GM23248 (cell line): ENCODE results near the gene SYNGR2.

Source experiments
- EZH2 ChIP-seq: fragments of 200-600 bp; sonication (generic); IDR thresholded peaks from 2 replicates; pipeline ENCODE4 v1.6.1; 2018; ENCODE audit warnings: antibody characterized with exemption, mild to moderate bottlenecking; ENCODE audit not compliant: insufficient read depth, poor library complexity, severe bottlenecking
- EZH2phosphoT487 ChIP-seq: fragments of 200-600 bp; sonication (generic); IDR thresholded peaks from 2 replicates; pipeline ENCODE4 v1.6.1; 2018; ENCODE audit warnings: antibody characterized with exemption, moderate library complexity, mild to moderate bottlenecking, low read depth; ENCODE audit not compliant: insufficient read depth

DNA sequence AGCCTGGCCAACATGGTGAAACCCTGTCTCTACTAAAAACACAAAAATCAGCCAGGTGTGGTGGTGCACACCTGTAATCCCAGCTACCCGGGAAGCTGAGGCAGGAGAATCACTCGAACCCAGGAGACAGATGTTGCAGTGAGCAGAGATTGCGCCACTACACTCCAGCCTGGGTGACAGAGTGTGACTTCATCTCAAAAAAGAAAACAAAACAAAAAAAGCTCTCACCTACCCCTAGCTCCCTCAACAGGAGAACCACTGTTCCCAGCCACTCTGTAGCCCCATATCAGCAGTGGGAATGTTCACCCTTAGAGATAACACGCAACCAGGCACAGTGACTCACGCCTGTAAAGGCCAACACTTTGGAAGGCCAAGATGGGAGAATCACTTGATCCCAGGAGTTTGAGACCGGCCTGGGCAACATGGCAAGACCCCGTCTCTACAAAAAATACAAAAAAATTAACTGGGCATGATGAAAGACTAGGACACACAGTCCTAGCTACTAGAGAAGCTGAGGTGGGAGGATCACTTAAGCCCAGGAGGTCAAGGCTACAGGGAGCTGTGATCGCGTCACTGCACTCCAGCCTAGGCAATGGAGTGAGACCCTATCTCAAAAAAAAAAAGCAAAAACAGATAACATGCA, 32.4 kb upstream of the SYNGR2 start:
- TF ChIP-seq EZH2 (no peak), EZH2phosphoT487 (no peak)
